Suprapubic skin (tissue), 4 donors: ENCODE data around the gene LTBP2.
A peak's percentile ranks its signal among the peaks of the same experiment; 100 is the strongest.

Source experiments
- CTCF ChIP-seq, 2 donors: fragments of 200-600 bp in 1 of 2; fragments of 450-650 bp in 1 of 2; sonication (generic) in 1 of 2; IDR thresholded peaks; one replicate each; pipeline ENCODE4 v1.5.1; 2016 to 2019; ENCODE audit warnings: antibody characterized with exemption in 2 of 2, mild to moderate bottlenecking in 1 of 2, moderate library complexity in 1 of 2
- EP300 ChIP-seq: sonication (generic); formaldehyde crosslinking; IDR thresholded peaks from one replicate; pipeline ENCODE4 v1.6.1; 2017; ENCODE audit warnings: antibody characterized with exemption
- POLR2A ChIP-seq, 2 donors: fragments of 450-650 bp; IDR thresholded peaks; one replicate each; pipeline ENCODE4 v1.6.1; 2017; ENCODE audit warnings: antibody characterized with exemption in 2 of 2, mild to moderate bottlenecking in 2 of 2, moderate library complexity in 2 of 2
- POLR2AphosphoS5 ChIP-seq, 3 donors: sonication (generic); formaldehyde crosslinking; IDR thresholded peaks; one replicate each; pipeline ENCODE4 v1.6.1; 2017; ENCODE audit warnings: antibody characterized with exemption in 3 of 3

GRCh38 chr14:74608959-74609611 lies 3.0 kb downstream of the LTBP2 start:
- TF ChIP-seq CTCF (IDR thresholded peaks at IDR 0.05) (peak; percentile 94 to 98), POLR2A (IDR thresholded peaks at IDR 0.05) (no peak), POLR2AphosphoS5 (IDR thresholded peaks at IDR 0.05) (no peak), EP300 (no peak)
